ENCODE data around the gene B3GALT6. TPM values are rescaled to one million over a fixed set of nuclear protein-coding genes. Genes with fewer than 3 reads are reported as not detected.
A peak's percentile ranks its signal among the peaks of the same experiment; 100 is the strongest.

B3GALT6 gene
- total RNA-seq, 1 experiment from 2014 or later, result 27.1 TPM

- Histone ChIP-seq H4K5ac (ENCODE audit: insufficient read length, low read depth, low read length) (no peak overlapping the region), H2AFZ (ENCODE audit: low read length) (no peak overlapping the region), H3K56ac (ENCODE audit: insufficient read length, low read depth, low read length) (no peak overlapping the region), H2BK15ac (ENCODE audit: low read depth, low read length) (no peak overlapping the region), H3K4me1 (ENCODE audit: insufficient read depth, low read length) (no peaks in the 10 kb centered on the region), H4K91ac (ENCODE audit: insufficient read length, low read depth, low read length) (no peak overlapping the region), H3K23me2 (ENCODE audit: insufficient read length, low read depth, low read length, poor library complexity, severe bottlenecking) (no peaks in the 10 kb centered on the region), H2AK5ac (ENCODE audit: insufficient read length, low read length) (no peak overlapping the region), H4K8ac (replicated peaks; ENCODE audit: insufficient read length, low read depth, low read length) (no peak overlapping the region), H3K9me3 (ENCODE audit: control insufficient read depth, low read depth, low read length) (no peaks in the 10 kb centered on the region), H2BK120ac (ENCODE audit: low read depth, low read length, poor library complexity, severe bottlenecking) (no peak overlapping the region), H2BK5ac (ENCODE audit: insufficient read length, low read length) (no peak overlapping the region), H3K4me2 (ENCODE audit: insufficient read depth, insufficient read length, low read length) (no peak overlapping the region), H3K27ac (ENCODE audit: insufficient read length, low read depth, low read length) (no peak overlapping the region), H3K27me3 (ENCODE audit: insufficient read depth, low read length) (no peaks in the 10 kb centered on the region), H3K23ac (ENCODE audit: insufficient read length, low read depth, low read length) (no peak overlapping the region), H3K4ac (ENCODE audit: low read depth, low read length) (no peak overlapping the region), H4K20me1 (ENCODE audit: control insufficient read depth, insufficient read depth, insufficient read length) (no peaks in the 10 kb centered on the region), H3K14ac (ENCODE audit: insufficient read depth, low read length) (no peak overlapping the region), H3T11ph (ENCODE audit: low read length) (no peak overlapping the region), H3K79me2 (ENCODE audit: insufficient read depth, low read length) (no peaks in the 10 kb centered on the region), H2BK20ac (ENCODE audit: low read depth, low read length, poor library complexity, severe bottlenecking) (no peak overlapping the region), H3K79me1 (ENCODE audit: insufficient read depth, low read depth, low read length, poor library complexity, severe bottlenecking) (no peaks in the 10 kb centered on the region), H3K9ac (ENCODE audit: extremely low read depth, insufficient read length, low read length) (no peak overlapping the region), H3K18ac (ENCODE audit: insufficient read length, low read depth, low read length) (no peak overlapping the region), H2BK12ac (ENCODE audit: insufficient read length, low read depth, low read length) (no peak overlapping the region)
- Mint-ChIP-seq H3K4me1 (peaks cover 16 to 27% of the 10 kb centered on the region in 2 experiments), H3K4me3 (no peak overlapping the region), H3K27ac (peak overlapping the region in 1 of 3 experiments; percentile 28; a peak in 1 of 7 replicates), H3K27me3 (ENCODE audit: low read depth) (peaks cover 4% of the 10 kb centered on the region; the same call in 1 of the 2 replicates), H3K9me3 (no peaks in the 10 kb centered on the region; a peak in 2 of 5 replicates), H3K36me3 (ENCODE audit: insufficient read depth in 1 of 3, low read depth in 3 of 3) (peaks cover 26 to 72% (median 60%) of the 10 kb centered on the region in 3 experiments; a peak in 6 of 7 replicates)
- no peak for DNase-seq
- WGBS (ENCODE audit: extremely low coverage, insufficient read length, low lambda C conversion rate), result no CpG with 5 or more reads among the region's 26 CpGs
- no peak for TF ChIP-seq CTCF (conservative IDR thresholded peaks at IDR 0.05)
These were observed 23.0 kb downstream of the B3GALT6 start for GRCh38 chr1:1255078-1255477.

Measured in H9 (cell line).